CD8-positive, alpha-beta memory T cell (primary cell): Measurements from ENCODE around the gene RRP7A. TPM values are rescaled to one million over a fixed set of nuclear protein-coding genes. Genes with fewer than 3 reads are reported as not detected.
"Not testable (repeated sequence)": the region's sequence is repeated elsewhere in the genome, so short reads cannot be mapped to it uniquely, and the experiment has no call there.

ENCODE experiments used
- CTCF ChIA-PET: fragments of 350-600 bp; sonication (Branson Sonifier 250); formaldehyde crosslinking; loops from one replicate; lab custom pipeline; 2021; ENCODE audit warnings: antibody characterized with exemption; lab: Charles Lee
- POLR2A ChIA-PET: fragments of 350-600 bp; sonication (Branson Sonifier 250); formaldehyde crosslinking; loops from one replicate; lab custom pipeline; 2021; ENCODE audit warnings: antibody characterized with exemption; lab: Charles Lee
- DNase-seq, 5 donors: peaks; one replicate each; pipeline versions ENCODE4 v3.0.0 to v3.0.0-alpha.2; 2020 to 2022; ENCODE audit warnings: mixed read lengths in 1 of 5
- H3K27ac ChIP-seq: one replicate; pipeline ENCODE4 v1.7.0; 2013; ENCODE audit warnings: low read depth, mild to moderate bottlenecking, low read length, moderate library complexity
- H3K27me3 ChIP-seq: 2 replicates; pipeline ENCODE4 v1.7.0; 2013; ENCODE audit warnings: low read length, mild to moderate bottlenecking; ENCODE audit not compliant: insufficient read depth, poor library complexity, severe bottlenecking
- H3K36me3 ChIP-seq: 2 replicates; pipeline ENCODE4 v1.7.0; 2013; ENCODE audit warnings: mild to moderate bottlenecking, low read length, moderate library complexity; ENCODE audit not compliant: insufficient read depth
- H3K4me1 ChIP-seq: 2 replicates; pipeline ENCODE4 v1.7.0; 2013; ENCODE audit warnings: mild to moderate bottlenecking, low read length, moderate library complexity; ENCODE audit not compliant: insufficient read depth
- H3K4me3 ChIP-seq: 2 replicates; pipeline ENCODE4 v1.7.0; 2013; ENCODE audit warnings: mild to moderate bottlenecking, low read length
- H3K9me3 ChIP-seq: 2 replicates; pipeline ENCODE4 v1.7.0; 2013; ENCODE audit warnings: mild to moderate bottlenecking, low read length
- H3K27ac Mint-ChIP-seq, 8 donors: one replicate each; pipeline ENCODE4 v1.8.0; 2020 to 2021; ENCODE audit warnings: mixed read lengths in 8 of 8, mild to moderate bottlenecking in 6 of 8, inconsistent platforms in 3 of 8, moderate library complexity in 3 of 8
- H3K27me3 Mint-ChIP-seq, 2 donors: one replicate each; pipeline ENCODE4 v1.8.0; 2020 to 2021; ENCODE audit warnings: mixed read lengths in 2 of 2, mild to moderate bottlenecking in 1 of 2, moderate library complexity in 1 of 2
- H3K36me3 Mint-ChIP-seq, 3 donors: one replicate each; pipeline ENCODE4 v1.8.0; 2020 to 2021; ENCODE audit warnings: mixed read lengths in 3 of 3, inconsistent platforms in 1 of 3, mild to moderate bottlenecking in 1 of 3
- H3K4me1 Mint-ChIP-seq, 3 donors: one replicate each; pipeline ENCODE4 v1.8.0; 2020 to 2021; ENCODE audit warnings: mixed read lengths in 3 of 3, inconsistent platforms in 1 of 3, mild to moderate bottlenecking in 1 of 3
- H3K4me3 Mint-ChIP-seq, 7 donors: one replicate each; pipeline ENCODE4 v1.8.0; 2020 to 2021; ENCODE audit warnings: mixed read lengths in 7 of 7, mild to moderate bottlenecking in 6 of 7, moderate library complexity in 4 of 7, inconsistent platforms in 2 of 7
- H3K9me3 Mint-ChIP-seq, 5 donors: one replicate each; pipeline ENCODE4 v1.8.0; 2020 to 2022; ENCODE audit warnings: mixed read lengths in 5 of 5, mild to moderate bottlenecking in 3 of 5, moderate library complexity in 2 of 5, inconsistent platforms in 1 of 5
- polyA plus RNA-seq: library from polyadenylated mRNA; unstranded; fragments of 300-500 nt; fragmentation: Illumina TruSeq; gene quantifications from one replicate; pipeline ENCODE4 v1.2.3, GENCODE V29; 2021
- total RNA-seq, 2 experiments: library from RNA; stranded (reverse); gene quantifications; one replicate each; pipeline ENCODE4 v1.2.3, GENCODE V29; 2021

Gene RRP7A
- total and polyA plus RNA-seq, 3 experiments from 2014 or later, result 62.5 to 175 (median 173) TPM

- H3K9me3 ChIP-seq, result no peaks in the 10 kb centered on the region
- no peak overlapping the region for H3K27ac ChIP-seq
- no peaks in the 10 kb centered on the region for H3K27me3 ChIP-seq
- Mint-ChIP-seq H3K27me3 (no peaks in the 10 kb centered on the region), H3K9me3 (no peaks in the 10 kb centered on the region), H3K4me3 (peak overlapping the region in 6 of 7 donors; percentile 28 to 69 (median 50)), H3K36me3 (no peaks in the 10 kb centered on the region), H3K4me1 (peaks cover 0 to 11% (median 5%) of the 10 kb centered on the region in 3 donors), H3K27ac (peak overlapping the region in 1 of 8 donors; percentile 48)
- no peaks in the 10 kb centered on the region for H3K36me3 ChIP-seq
- ChIA-PET POLR2A (no interaction called here), CTCF (no interaction called here)
- H3K4me3 ChIP-seq, result peak overlapping the region; percentile 49
- peaks cover 4% of the 10 kb centered on the region for H3K4me1 ChIP-seq
- no peak for DNase-seq
These were observed 18.8 kb downstream of the RRP7A start for GRCh38 chr22:42500836-42501179.

- ChIA-PET POLR2A (no interaction called here), CTCF (no interaction called here)
- Histone ChIP-seq H3K4me1 (peaks cover 4% of the 10 kb centered on the region), H3K4me3 (peak overlapping the region; percentile 49), H3K27ac (no peak overlapping the region), H3K27me3 (no peaks in the 10 kb centered on the region), H3K36me3 (no peaks in the 10 kb centered on the region), H3K9me3 (no peaks in the 10 kb centered on the region)
- DNase-seq, result peak; percentile 72 to 84 (median 78)
- peak overlapping the region in 2 of 8 donors; percentile 38 to 48 for H3K27ac Mint-ChIP-seq
- no peaks in the 10 kb centered on the region for H3K36me3 Mint-ChIP-seq
- peak overlapping the region; percentile 53 to 74 (median 61) for H3K4me3 Mint-ChIP-seq
- H3K9me3 Mint-ChIP-seq, result no peaks in the 10 kb centered on the region
- H3K27me3 Mint-ChIP-seq, result no peaks in the 10 kb centered on the region
- H3K4me1 Mint-ChIP-seq, result peaks cover 0 to 11% (median 5%) of the 10 kb centered on the region in 3 donors
These were observed 19.3 kb downstream of the RRP7A start for GRCh38 chr22:42500161-42500835.

GRCh38 chr22:42499773-42500160 is 19.8 kb downstream of the RRP7A start:
- H3K4me3 ChIP-seq, H3K9me3 ChIP-seq, H3K27me3 ChIP-seq, DNase-seq, H3K27ac ChIP-seq, H3K27ac Mint-ChIP-seq, H3K36me3 ChIP-seq, H3K27me3 Mint-ChIP-seq, CTCF ChIA-PET, H3K9me3 Mint-ChIP-seq, H3K36me3 Mint-ChIP-seq, H3K4me1 ChIP-seq: not testable (repeated sequence)
- POLR2A ChIA-PET, result interaction anchor here (0.8 kb wide), 1 partner anchor 116 kb away, joined by 3 read pairs; no protein-coding TSS in a partner anchor
- Mint-ChIP-seq H3K4me1 (peaks cover 0 to 11% (median 5%) of the 10 kb centered on the region in 3 donors), H3K4me3 (peak overlapping the region in 4 of 7 donors; percentile 41 to 55 (median 52))

GRCh38 chr22:42495533-42496141 is 24.0 kb downstream of the RRP7A start:
- H3K27ac Mint-ChIP-seq, CTCF ChIA-PET, POLR2A ChIA-PET, H3K9me3 Mint-ChIP-seq, H3K27me3 Mint-ChIP-seq, H3K4me3 Mint-ChIP-seq, H3K4me1 ChIP-seq, H3K36me3 Mint-ChIP-seq, H3K27me3 ChIP-seq, H3K27ac ChIP-seq, H3K4me3 ChIP-seq, H3K9me3 ChIP-seq, H3K36me3 ChIP-seq, DNase-seq: not testable (repeated sequence)
- H3K4me1 Mint-ChIP-seq, result peaks cover 0 to 11% (median 3%) of the 10 kb centered on the region in 3 donors

- no peaks in the 10 kb centered on the region for H3K36me3 Mint-ChIP-seq
- no peaks in the 10 kb centered on the region for H3K4me1 ChIP-seq
- H3K9me3 Mint-ChIP-seq, result no peaks in the 10 kb centered on the region
- DNase-seq, result no peak
- H3K27me3 ChIP-seq, result no peaks in the 10 kb centered on the region
- H3K27ac ChIP-seq, result no peak overlapping the region
- CTCF ChIA-PET, result no interaction called here
- H3K4me3 ChIP-seq, result no peak overlapping the region
- POLR2A ChIA-PET, result no interaction called here
- no peak overlapping the region for H3K27ac Mint-ChIP-seq
- no peaks in the 10 kb centered on the region for H3K36me3 ChIP-seq
- peaks cover 3 to 11% of the 10 kb centered on the region in 2 donors for H3K27me3 Mint-ChIP-seq
- peaks cover 0 to under 1% (median 0%) of the 10 kb centered on the region in 3 donors for H3K4me1 Mint-ChIP-seq
- no peak overlapping the region for H3K4me3 Mint-ChIP-seq
- H3K9me3 ChIP-seq, result no peaks in the 10 kb centered on the region
These were observed 26.2 kb downstream of the RRP7A start for GRCh38 chr22:42493393-42493792.

- Histone ChIP-seq H3K9me3 (no peaks in the 10 kb centered on the region), H3K27me3 (no peaks in the 10 kb centered on the region), H3K36me3 (no peaks in the 10 kb centered on the region), H3K4me3 (no peak overlapping the region), H3K27ac (no peak overlapping the region), H3K4me1 (no peaks in the 10 kb centered on the region)
- H3K36me3 Mint-ChIP-seq, result no peaks in the 10 kb centered on the region
- no peaks in the 10 kb centered on the region for H3K9me3 Mint-ChIP-seq
- CTCF ChIA-PET, result no interaction called here
- no peak overlapping the region for H3K4me3 Mint-ChIP-seq
- DNase-seq, result no peak
- no peak overlapping the region for H3K27ac Mint-ChIP-seq
- no peaks in the 10 kb centered on the region for H3K4me1 Mint-ChIP-seq
- peaks cover 3 to 11% of the 10 kb centered on the region in 2 donors for H3K27me3 Mint-ChIP-seq
- POLR2A ChIA-PET, result no interaction called here
These were observed 27.3 kb downstream of the RRP7A start for GRCh38 chr22:42492323-42492690.

GRCh38 chr22:42490243-42490832 is 29.3 kb downstream of the RRP7A start:
- ChIA-PET CTCF (no interaction called here), POLR2A (no interaction called here)
- no peak overlapping the region for H3K4me3 Mint-ChIP-seq
- Histone ChIP-seq H3K9me3 (no peaks in the 10 kb centered on the region), H3K4me3 (no peak overlapping the region), H3K27ac (no peak overlapping the region), H3K36me3 (no peaks in the 10 kb centered on the region), H3K4me1 (no peaks in the 10 kb centered on the region), H3K27me3 (no peaks in the 10 kb centered on the region)
- H3K9me3 Mint-ChIP-seq, result no peaks in the 10 kb centered on the region
- H3K27me3 Mint-ChIP-seq, result peaks cover 3 to 11% of the 10 kb centered on the region in 2 donors
- no peak overlapping the region for H3K27ac Mint-ChIP-seq
- no peaks in the 10 kb centered on the region for H3K4me1 Mint-ChIP-seq
- no peaks in the 10 kb centered on the region for H3K36me3 Mint-ChIP-seq
- no peak for DNase-seq

GRCh38 chr22:42489000-42489399 is 30.6 kb downstream of the RRP7A start:
- H3K27ac ChIP-seq, result no peak overlapping the region

More at GRCh38 chr22:42489000-42489399, 30.6 kb downstream of the RRP7A start:
- no peaks in the 10 kb centered on the region for H3K4me1 Mint-ChIP-seq
- no peaks in the 10 kb centered on the region for H3K9me3 ChIP-seq
- H3K36me3 ChIP-seq, result no peaks in the 10 kb centered on the region
- POLR2A ChIA-PET, result no interaction called here
- CTCF ChIA-PET, result no interaction called here
- no peak overlapping the region for H3K27ac Mint-ChIP-seq
- no peaks in the 10 kb centered on the region for H3K36me3 Mint-ChIP-seq
- H3K27me3 ChIP-seq, result no peaks in the 10 kb centered on the region
- H3K4me3 ChIP-seq, result no peak overlapping the region
- no peaks in the 10 kb centered on the region for H3K4me1 ChIP-seq
- H3K27me3 Mint-ChIP-seq, result peaks cover 5 to 14% of the 10 kb centered on the region in 2 donors
- no peaks in the 10 kb centered on the region for H3K9me3 Mint-ChIP-seq
- H3K4me3 Mint-ChIP-seq, result no peak overlapping the region
- DNase-seq, result no peak
